Endothelial cell of umbilical vein (primary cell): Measurements from ENCODE around the gene MVK. TPM values are rescaled to one million over a fixed set of nuclear protein-coding genes. Genes with fewer than 3 reads are reported as not detected.

Source experiments
- BruUV-seq: library from RNA; stranded (reverse); fragments of 400-500 nt; replicated peaks from 2 replicates; lab custom pipeline; 2021; lab: Mats Ljungman, UMichigan
- CTCF ChIA-PET: fragments of 300-600, 350-600 bp; sonication (Branson Sonifier 250); formaldehyde crosslinking; loops from one replicate; lab custom pipeline; 2021; ENCODE audit warnings: antibody characterized with exemption, inconsistent platforms; lab: Charles Lee
- POLR2A ChIA-PET: fragments of 300-600, 350-600 bp; sonication (Branson Sonifier 250); formaldehyde crosslinking; loops from one replicate; lab custom pipeline; 2021; ENCODE audit warnings: antibody characterized with exemption, inconsistent platforms; lab: Charles Lee
- DNase-seq: peaks from one replicate; pipeline ENCODE4 v3.0.0-alpha.2; 2011; ENCODE audit warnings: low read depth, low spot score
- FAIRE-seq: peaks from 2 replicates; lab custom pipeline; 2011; peaks lifted over from hg19 to GRCh38; lab: Jason Lieb, UNC
- H2AFZ ChIP-seq: 2 replicates; pipeline ENCODE4 v1.6.0; 2012; ENCODE audit warnings: low read depth, low read length, control low read depth, inconsistent platforms
- H3K27ac ChIP-seq: 2 replicates; pipeline ENCODE4 v1.5.1; 2011; ENCODE audit warnings: low read depth, mild to moderate bottlenecking, control low read depth, low read length, moderate library complexity; ENCODE audit not compliant: insufficient read depth
- H3K27me3 ChIP-seq, 2 experiments: 2 replicates each; pipeline versions ENCODE4 v1.6.0 to v1.6.1; 2011; ENCODE audit warnings: low read length in 2 of 2, mixed read lengths in 1 of 2; ENCODE audit not compliant: control insufficient read depth in 2 of 2, insufficient read depth in 2 of 2
- H3K36me3 ChIP-seq, 2 experiments: 2 replicates in 1 of 2; 3 replicates in 1 of 2; pipeline ENCODE4 v1.5.1; 2011; ENCODE audit warnings: low read length in 2 of 2, mild to moderate bottlenecking in 1 of 2, moderate library complexity in 1 of 2; ENCODE audit not compliant: control insufficient read depth in 2 of 2, insufficient read depth in 2 of 2; ENCODE audit errors: extremely low read depth in 1 of 2
- H3K4me1 ChIP-seq: 3 replicates; pipeline ENCODE4 v1.5.1; 2011; ENCODE audit warnings: mild to moderate bottlenecking, low read length; ENCODE audit not compliant: control insufficient read depth, insufficient read depth; ENCODE audit errors: extremely low read depth
- H3K4me2 ChIP-seq: 2 replicates; pipeline ENCODE4 v1.6.1; 2011; ENCODE audit warnings: low read length, control low read depth, mixed read lengths; ENCODE audit not compliant: insufficient read depth
- H3K4me3 ChIP-seq, 3 experiments: fragments of 200-600 bp in 1 of 3; sonication (generic), shearing (Covaris generic) in 1 of 3; replicated peaks in 1 of 3; 2 replicates each; pipeline ENCODE4 v1.5.1; 2011 to 2016; ENCODE audit warnings: control low read depth in 3 of 3, low read length in 3 of 3, mild to moderate bottlenecking in 2 of 3, inconsistent platforms in 1 of 3, low read depth in 1 of 3, moderate library complexity in 1 of 3; ENCODE audit not compliant: insufficient read depth in 1 of 3
- H3K79me2 ChIP-seq: 2 replicates; pipeline ENCODE4 v1.6.0; 2012; ENCODE audit warnings: low read length, inconsistent platforms; ENCODE audit not compliant: control insufficient read depth, insufficient read depth
- H3K9ac ChIP-seq: replicated peaks from 2 replicates; pipeline ENCODE3; 2011; ENCODE audit warnings: low read length, control low read depth; ENCODE audit not compliant: insufficient read depth; ENCODE audit errors: extremely low read depth
- H3K9me1 ChIP-seq: replicated peaks from 3 replicates; pipeline ENCODE4 v1.6.0; 2011; ENCODE audit warnings: mild to moderate bottlenecking, low read length; ENCODE audit not compliant: control insufficient read depth, insufficient read depth; ENCODE audit errors: extremely low read depth
- H3K9me3 ChIP-seq: replicated peaks from 2 replicates; pipeline ENCODE4 v1.5.1; 2012; ENCODE audit warnings: low read length, inconsistent platforms; ENCODE audit not compliant: control insufficient read depth, insufficient read depth
- H4K20me1 ChIP-seq: replicated peaks from 2 replicates; pipeline ENCODE3; 2011; ENCODE audit warnings: mild to moderate bottlenecking, low read length; ENCODE audit not compliant: control insufficient read depth, insufficient read depth; ENCODE audit errors: extremely low read depth
- CTCF ChIP-seq, 2 donors: IDR thresholded peaks; 1 replicate in 1 of 2; 2 replicates in 1 of 2; pipeline ENCODE4 v1.5.1; 2011; ENCODE audit warnings: low read length in 2 of 2, mild to moderate bottlenecking in 2 of 2, moderate library complexity in 2 of 2, control low read depth in 1 of 2, inconsistent platforms in 1 of 2, low read depth in 1 of 2; ENCODE audit not compliant: insufficient read depth in 1 of 2; ENCODE audit errors: extremely low read depth in 1 of 2
- EZH2 ChIP-seq: IDR thresholded peaks from 2 replicates; pipeline ENCODE4 v1.6.1; 2012; ENCODE audit warnings: borderline replicate concordance, low read depth, mild to moderate bottlenecking, moderate library complexity, low read length, inconsistent platforms; ENCODE audit not compliant: severe bottlenecking
- FOS ChIP-seq: IDR thresholded peaks from 2 replicates; pipeline ENCODE4 v1.6.1; 2011; ENCODE audit warnings: mild to moderate bottlenecking, low read length, moderate library complexity, borderline replicate concordance; ENCODE audit not compliant: insufficient read depth
- JUN ChIP-seq: IDR thresholded peaks from 2 replicates; pipeline ENCODE4 v1.6.1; 2011; ENCODE audit warnings: borderline replicate concordance, low read depth; ENCODE audit not compliant: insufficient read length, insufficient read depth
- MAX ChIP-seq: IDR thresholded peaks from 2 replicates; pipeline ENCODE4 v1.6.1; 2011; ENCODE audit not compliant: insufficient read depth, insufficient read length
- MYC ChIP-seq: IDR thresholded peaks from one replicate; pipeline ENCODE4 v1.6.1; 2011; ENCODE audit warnings: mild to moderate bottlenecking, low read depth, low read length
- POLR2A ChIP-seq: IDR thresholded peaks from 2 replicates; pipeline ENCODE4 v1.6.1; 2012; ENCODE audit warnings: low read depth, mild to moderate bottlenecking, control low read depth, low read length
- POLR2AphosphoS5 ChIP-seq: IDR thresholded peaks from 2 replicates; pipeline ENCODE4 v1.6.1; 2012; ENCODE audit warnings: low read depth, mild to moderate bottlenecking, control low read depth, low read length, moderate library complexity; ENCODE audit not compliant: insufficient read depth
- dilution Hi-C: fragments of 300-500 bp; cut with MboI; formaldehyde crosslinking; loops from one replicate; pipeline ENCODE4 v1.15.0; 2019; ENCODE audit warnings: low sequenced_read_pairs; ENCODE audit not compliant: extremely low pct_ligation_motif_present
- intact Hi-C: fragments of 100-400 bp; cut with micrococcal nuclease; formaldehyde crosslinking; loops from one replicate; pipeline ENCODE4 v1.10.0; 2022
- polyA plus RNA-seq, 4 experiments: library from polyadenylated mRNA; depleted of rRNA in 3 of 4; stranded (reverse) in 3 of 4; unstranded in 1 of 4; fragments of >200 nt; gene quantifications; 2 replicates each; pipeline versions ENCODE4 v1.2.1 to v1.2.3, GENCODE V29; 2011 to 2012; ENCODE audit warnings: missing spikeins in 1 of 4
- total RNA-seq: library from RNA; stranded (reverse); gene quantifications from 2 replicates; pipeline ENCODE4 v1.2.3, GENCODE V29; 2021

The MVK gene
- total and polyA plus RNA-seq, 2 donors (not counting 3 experiments of a cell fraction or from before 2014, with no cell fraction given) = 32.6 to 42.6 TPM

GRCh38 chr12:109591041-109591440 lies 17.4 kb downstream of the MVK start:
- Histone ChIP-seq H3K36me3 (peaks cover 0 to 4% of the 10 kb centered on the region in 2 experiments), H4K20me1 (no peaks in the 10 kb centered on the region), H2AFZ (no peak overlapping the region), H3K79me2 (no peaks in the 10 kb centered on the region), H3K9me1 (no peaks in the 10 kb centered on the region), H3K27ac (no peak overlapping the region), H3K4me1 (no peaks in the 10 kb centered on the region), H3K9me3 (no peaks in the 10 kb centered on the region), H3K27me3 (no peaks in the 10 kb centered on the region), H3K4me3 (no peak overlapping the region), H3K4me2 (no peak overlapping the region), H3K9ac (no peak overlapping the region)
- ChIA-PET CTCF (no interaction called here), POLR2A (no interaction called here)
- FAIRE-seq (no peak), DNase-seq (no peak)
- dilution Hi-C loops (no loop called here), intact Hi-C loops (no loop called here)
- no TSS peak for BruUV-seq
- TF ChIP-seq MAX (no peak), FOS (no peak), JUN (no peak), MYC (no peak), CTCF (IDR thresholded peaks at IDR 0.05; ENCODE audit: extremely low read depth in 1 of 2, insufficient read depth in 1 of 2, low read depth in 1 of 2, low read length in 2 of 2) (no peak), POLR2A (no peak), EZH2 (no peak), POLR2AphosphoS5 (no peak)
